WTC11 (cell line): Measurements from ENCODE around the gene NARS2. TPM values are rescaled to one million over a fixed set of nuclear protein-coding genes. Genes with fewer than 3 reads are reported as not detected.

Experiments
- ATAC-seq: fragments of 200-7000 bp; cut with Tn5 transposase; 2 replicates; pipeline ENCODE4 v1.10.0; 2021; ENCODE audit warnings: mild to moderate bottlenecking, moderate library complexity
- CTCF ChIA-PET: fragments of 300-600 bp; sonication (Branson Sonifier 250); formaldehyde crosslinking; loops from one replicate; lab custom pipeline; 2021; ENCODE audit warnings: antibody characterized with exemption; lab: Charles Lee
- POLR2A ChIA-PET: fragments of 350-600 bp; sonication (Branson Sonifier 250); formaldehyde crosslinking; loops from one replicate; lab custom pipeline; 2021; ENCODE audit warnings: antibody characterized with exemption; lab: Charles Lee
- DNase-seq: peaks from one replicate; pipeline ENCODE4 v3.0.0; 2021; ENCODE audit warnings: low spot score
- H3K27ac Mint-ChIP-seq: 2 replicates; pipeline ENCODE4 v1.8.0; 2021; ENCODE audit warnings: mixed read lengths
- H3K27me3 Mint-ChIP-seq: 2 replicates; pipeline ENCODE4 v1.8.0; 2021; ENCODE audit warnings: low read depth, mild to moderate bottlenecking, moderate library complexity, mixed read lengths
- H3K36me3 Mint-ChIP-seq: 2 replicates; pipeline ENCODE4 v1.8.0; 2021; ENCODE audit warnings: mixed read lengths
- H3K4me1 Mint-ChIP-seq: 2 replicates; pipeline ENCODE4 v1.8.0; 2022; ENCODE audit warnings: mixed read lengths
- H3K4me3 Mint-ChIP-seq: 2 replicates; pipeline ENCODE4 v1.8.0; 2021; ENCODE audit warnings: mild to moderate bottlenecking, moderate library complexity, mixed read lengths
- H3K9me3 Mint-ChIP-seq: 2 replicates; pipeline ENCODE4 v1.8.0; 2021; ENCODE audit warnings: mixed read lengths
- AR ChIP-seq: fragments of 250-450 bp; sonication (Bioruptor Pico); IDR thresholded peaks from 2 replicates; pipeline ENCODE4 v1.9.0; 2021; ENCODE audit warnings: mild to moderate bottlenecking
- ATF3 ChIP-seq: sonication (generic); formaldehyde crosslinking; conservative IDR thresholded peaks from 2 replicates; pipeline ENCODE4 v1.8.1; 2022; ENCODE audit warnings: mild to moderate bottlenecking, missing genetic modification reagents
- CDX4 ChIP-seq: fragments of 250-450 bp; sonication (Bioruptor Pico); IDR thresholded peaks from 2 replicates; pipeline ENCODE4 v1.9.0; 2021; ENCODE audit warnings: moderate library complexity, mild to moderate bottlenecking, inconsistent platforms, borderline replicate concordance
- E2F1 ChIP-seq: sonication (generic); formaldehyde crosslinking; IDR thresholded peaks from 2 replicates; pipeline ENCODE4 v1.8.0; 2022; ENCODE audit warnings: mild to moderate bottlenecking, missing genetic modification reagents
- EMX1 ChIP-seq: fragments of 250-450 bp; sonication (Bioruptor Pico); IDR thresholded peaks from 2 replicates; pipeline ENCODE4 v1.8.0; 2021; ENCODE audit warnings: mild to moderate bottlenecking
- FOXP1 ChIP-seq: sonication (generic); formaldehyde crosslinking; IDR thresholded peaks from 2 replicates; pipeline ENCODE4 v1.8.0; 2022; ENCODE audit warnings: missing genetic modification reagents, mild to moderate bottlenecking, moderate library complexity, borderline replicate concordance
- GRHL2 ChIP-seq: fragments of 250-450 bp; sonication (Bioruptor Pico); IDR thresholded peaks from 2 replicates; pipeline ENCODE4 v1.8.0; 2022; ENCODE audit warnings: mild to moderate bottlenecking, moderate library complexity; ENCODE audit not compliant: insufficient replicate concordance, severe bottlenecking
- HMGA2 ChIP-seq: fragments of 250-450 bp; sonication (Bioruptor Pico); IDR thresholded peaks from 2 replicates; pipeline ENCODE4 v1.4.0; 2021; ENCODE audit warnings: mild to moderate bottlenecking, moderate library complexity
- HMGXB4 ChIP-seq: sonication (generic); formaldehyde crosslinking; IDR thresholded peaks from 2 replicates; pipeline ENCODE4 v1.8.1; 2023; ENCODE audit warnings: mild to moderate bottlenecking, moderate library complexity, missing genetic modification reagents
- JUN ChIP-seq: sonication (generic); formaldehyde crosslinking; IDR thresholded peaks from 2 replicates; pipeline ENCODE4 v1.8.0; 2023; ENCODE audit warnings: mild to moderate bottlenecking, missing genetic modification reagents
- MLX ChIP-seq: sonication (generic); formaldehyde crosslinking; IDR thresholded peaks from 2 replicates; pipeline ENCODE4 v1.8.1; 2023; ENCODE audit warnings: mild to moderate bottlenecking, missing genetic modification reagents, moderate library complexity
- NFATC4 ChIP-seq: fragments of 250-450 bp; sonication (Bioruptor Pico); IDR thresholded peaks from 2 replicates; pipeline ENCODE4 v1.9.0; 2021; ENCODE audit warnings: mild to moderate bottlenecking
- NFYB ChIP-seq: sonication (generic); formaldehyde crosslinking; conservative IDR thresholded peaks from 2 replicates; pipeline ENCODE4 v1.8.0; 2022; ENCODE audit warnings: low read depth, missing genetic modification reagents
- NR1H2 ChIP-seq: sonication (generic); formaldehyde crosslinking; IDR thresholded peaks from 2 replicates; pipeline ENCODE4 v1.9.0; 2021; ENCODE audit warnings: mild to moderate bottlenecking, moderate library complexity, missing genetic modification reagents
- NR2C2 ChIP-seq: sonication (generic); formaldehyde crosslinking; IDR thresholded peaks from 2 replicates; pipeline ENCODE4 v1.8.0; 2022; ENCODE audit warnings: mild to moderate bottlenecking, missing genetic modification reagents
- NR3C1 ChIP-seq: sonication (generic); formaldehyde crosslinking; conservative IDR thresholded peaks from 2 replicates; pipeline ENCODE4 v1.8.1; 2023; ENCODE audit warnings: low read depth, mild to moderate bottlenecking, missing genetic modification reagents
- PRRX2 ChIP-seq: fragments of 250-450 bp; sonication (Bioruptor Pico); IDR thresholded peaks from 2 replicates; pipeline ENCODE4 v1.8.0; 2021; ENCODE audit warnings: mild to moderate bottlenecking
- SMAD4 ChIP-seq: sonication (generic); formaldehyde crosslinking; IDR thresholded peaks from 2 replicates; pipeline ENCODE4 v1.8.0; 2022; ENCODE audit warnings: mild to moderate bottlenecking, missing genetic modification reagents
- SP1 ChIP-seq: sonication (generic); formaldehyde crosslinking; conservative IDR thresholded peaks from 2 replicates; pipeline ENCODE4 v1.8.1; 2022; ENCODE audit warnings: missing genetic modification reagents
- TCF7 ChIP-seq: sonication (generic); formaldehyde crosslinking; IDR thresholded peaks from 2 replicates; pipeline ENCODE4 v1.8.0; 2022; ENCODE audit warnings: mild to moderate bottlenecking, low read depth, missing genetic modification reagents, moderate library complexity
- TP53 ChIP-seq: sonication (generic); formaldehyde crosslinking; IDR thresholded peaks from 2 replicates; pipeline ENCODE4 v1.8.1; 2023; ENCODE audit warnings: mild to moderate bottlenecking, missing genetic modification reagents
- ZNF138 ChIP-seq: sonication (generic); formaldehyde crosslinking; conservative IDR thresholded peaks from 2 replicates; pipeline ENCODE4 v1.8.1; 2022; ENCODE audit warnings: mild to moderate bottlenecking, moderate library complexity, missing genetic modification reagents
- ZNF281 ChIP-seq: sonication (generic); formaldehyde crosslinking; IDR thresholded peaks from 2 replicates; pipeline ENCODE4 v1.8.0; 2023; ENCODE audit warnings: mild to moderate bottlenecking, missing genetic modification reagents
- ZNF416 ChIP-seq: fragments of 250-450 bp; sonication (Bioruptor Pico); IDR thresholded peaks from 2 replicates; pipeline ENCODE4 v1.9.0; 2021; ENCODE audit warnings: mild to moderate bottlenecking, inconsistent platforms
- ZNF671 ChIP-seq: fragments of 250-450 bp; sonication (Bioruptor Pico); IDR thresholded peaks from 2 replicates; pipeline ENCODE4 v1.8.0; 2021; ENCODE audit warnings: mild to moderate bottlenecking
- total RNA-seq: library from RNA; stranded (reverse); gene quantifications from 3 replicates; pipeline ENCODE4 v1.2.3, GENCODE V29; 2021

Gene NARS2
- total RNA-seq, 1 experiment from 2014 or later = 36.4 TPM

GRCh38 chr11:78405805-78406204 is 168.9 kb downstream of the NARS2 start:
- DNase-seq = no peak
- no peak for TF ChIP-seq NFYB (CRISPR knock-in tag)
- no peak for TF ChIP-seq NFATC4 (CRISPR knock-in tag)
- no peak for TF ChIP-seq PRRX2 (CRISPR knock-in tag)
- no peak for TF ChIP-seq NR2C2 (CRISPR knock-in tag)
- no peak for TF ChIP-seq GRHL2 (CRISPR knock-in tag)
- TF ChIP-seq FOXP1 (CRISPR knock-in tag) = no peak
- no peak for TF ChIP-seq AR (CRISPR knock-in tag)
- no peak for TF ChIP-seq JUN (CRISPR knock-in tag)
- no peak for TF ChIP-seq TP53 (CRISPR knock-in tag)
- TF ChIP-seq EMX1 (CRISPR knock-in tag) = no peak
- no peak for TF ChIP-seq NR1H2
- no peak for TF ChIP-seq ZNF671 (CRISPR knock-in tag)
- no peak for TF ChIP-seq MLX
- TF ChIP-seq TCF7 (CRISPR knock-in tag) = no peak
- TF ChIP-seq HMGA2 (CRISPR knock-in tag) = no peak
- TF ChIP-seq E2F1 (CRISPR knock-in tag) = no peak
- no peak for TF ChIP-seq ZNF416
- TF ChIP-seq SMAD4 = no peak
- TF ChIP-seq ZNF281 (CRISPR knock-in tag) = no peak
- CTCF ChIA-PET = interaction anchor here (0.9 kb wide), 1 partner anchor 11 kb away, joined by 3 read pairs; no protein-coding TSS in a partner anchor
- ATAC-seq = no peak
- H3K27me3 Mint-ChIP-seq = peaks cover 7% of the 10 kb centered on the region
- peaks cover 19% of the 10 kb centered on the region for H3K9me3 Mint-ChIP-seq
- POLR2A ChIA-PET = no interaction called here
- no peak overlapping the region for H3K4me3 Mint-ChIP-seq
- H3K4me1 Mint-ChIP-seq = peaks cover 3% of the 10 kb centered on the region; the same call in 1 of the 2 replicates
- peaks cover 11% of the 10 kb centered on the region for H3K36me3 Mint-ChIP-seq
- no peak overlapping the region for H3K27ac Mint-ChIP-seq

- H3K27me3 Mint-ChIP-seq = peaks cover 26% of the 10 kb centered on the region
- peaks cover 5% of the 10 kb centered on the region for H3K36me3 Mint-ChIP-seq
- no peak for ATAC-seq
- no peak for DNase-seq
- ChIA-PET CTCF (no interaction called here), POLR2A (no interaction called here)
- H3K27ac Mint-ChIP-seq = no peak overlapping the region
- H3K4me3 Mint-ChIP-seq = no peak overlapping the region
- peaks cover 11% of the 10 kb centered on the region for H3K9me3 Mint-ChIP-seq
- peaks cover 18% of the 10 kb centered on the region for H3K4me1 Mint-ChIP-seq
- no peak for TF ChIP-seq ATF3
- no peak for TF ChIP-seq PRRX2 (CRISPR knock-in tag)
- TF ChIP-seq HMGXB4 (CRISPR knock-in tag) = no peak
- no peak for TF ChIP-seq ZNF138
- TF ChIP-seq CDX4 (CRISPR knock-in tag) = no peak
- no peak for TF ChIP-seq NR3C1 (CRISPR knock-in tag)
- TF ChIP-seq ZNF281 (CRISPR knock-in tag) = no peak
- TF ChIP-seq SP1 (CRISPR knock-in tag) = no peak
Measured at GRCh38 chr11:78403781-78404180, 170.9 kb downstream of the NARS2 start.
